HG03108 (cell line): ENCODE measurements around the gene TCF7L2.

Experiments
- ATAC-seq: cut with Tn5 transposase; IDR thresholded peaks from one replicate; pipeline ENCODE4 v1.9.1; 2021; ENCODE audit warnings: moderate library complexity; ENCODE audit not compliant: unreplicated experiment

The TCF7L2 gene

GRCh38 chr10:113020475-113020753, 70.4 kb downstream of the TCF7L2 start:
- ATAC-seq = no peak

GRCh38 chr10:113020838-113021237, 70.8 kb downstream of the TCF7L2 start:
- no peak for ATAC-seq

GRCh38 chr10:113021268-113022040, 71.4 kb downstream of the TCF7L2 start:
- ATAC-seq = no peak

GRCh38 chr10:113022265-113022664, 72.2 kb downstream of the TCF7L2 start:
- ATAC-seq = no peak

- no peak for ATAC-seq
These were observed 73.0 kb downstream of the TCF7L2 start for GRCh38 chr10:113023017-113023416.

- ATAC-seq = no peak
These were observed 74.9 kb downstream of the TCF7L2 start for GRCh38 chr10:113024930-113025329.

- no peak for ATAC-seq
These were observed 75.4 kb downstream of the TCF7L2 start for GRCh38 chr10:113025487-113025886.

GRCh38 chr10:113026679-113027078, 76.6 kb downstream of the TCF7L2 start:
- no peak for ATAC-seq

GRCh38 chr10:113027230-113027573, 77.2 kb downstream of the TCF7L2 start:
- no peak for ATAC-seq

- no peak for ATAC-seq
These were observed 77.8 kb downstream of the TCF7L2 start for GRCh38 chr10:113027574-113028455.

- ATAC-seq = no peak
These were observed 78.7 kb downstream of the TCF7L2 start for GRCh38 chr10:113028456-113029440.

GRCh38 chr10:113030453-113030852, 80.4 kb downstream of the TCF7L2 start:
- ATAC-seq = no peak

- no peak for ATAC-seq
These were observed 81.1 kb downstream of the TCF7L2 start for GRCh38 chr10:113031147-113031546.

- no peak for ATAC-seq
These were observed 83.9 kb downstream of the TCF7L2 start for GRCh38 chr10:113033991-113034390.

- no peak for ATAC-seq
These were observed 85.8 kb downstream of the TCF7L2 start for GRCh38 chr10:113035732-113036312.

- no peak for ATAC-seq
These were observed 86.6 kb downstream of the TCF7L2 start for GRCh38 chr10:113036619-113037018.

- no peak for ATAC-seq
These were observed 87.2 kb downstream of the TCF7L2 start for GRCh38 chr10:113037218-113037617.

GRCh38 chr10:113038183-113038582, 88.1 kb downstream of the TCF7L2 start:
- ATAC-seq = no peak

- ATAC-seq = no peak
These were observed 88.9 kb downstream of the TCF7L2 start for GRCh38 chr10:113038985-113039384.

- ATAC-seq = no peak
These were observed 91.3 kb downstream of the TCF7L2 start for GRCh38 chr10:113041324-113041723.
